RWPE1 (cell line): ENCODE data around the gene MTSS2.

Source experiments
- CTCF ChIA-PET: fragments of 350-600 bp; sonication (Branson Sonifier 250); formaldehyde crosslinking; extraction: SDS; loops from one replicate; lab custom pipeline; 2021; lab: Yijun Ruan, JAX
- POLR2A ChIA-PET: fragments of 400-600 bp; formaldehyde crosslinking; extraction: SDS; loops from one replicate; lab custom pipeline; 2020; ENCODE audit warnings: antibody characterized with exemption; ENCODE audit not compliant: low non-redundant PET; lab: Yijun Ruan, JAX
- DNase-seq: peaks from one replicate; pipeline ENCODE4 v3.0.0; 2012; ENCODE audit warnings: low spot score
- H3K27ac ChIP-seq: fragments of 450-650 bp; 2 replicates; pipeline ENCODE4 v1.5.1; 2017
- CTCF ChIP-seq: fragments of 450-650 bp; conservative IDR thresholded peaks from 2 replicates; pipeline ENCODE4 v1.5.1; 2017; ENCODE audit warnings: low read depth, mild to moderate bottlenecking

The MTSS2 gene

GRCh38 chr16:70660672-70661350 is 25.0 kb downstream of the MTSS2 start:
- no peak for TF ChIP-seq CTCF
- CTCF ChIA-PET = interaction anchor here (0.6 kb wide), 1 partner anchor 110 kb away, joined by 4 read pairs; no protein-coding TSS in a partner anchor
- H3K27ac ChIP-seq = peak overlapping the region; percentile 66
- peak; percentile 54 for DNase-seq
- POLR2A ChIA-PET = no interaction called here

GRCh38 chr16:70659953-70660671 is 25.7 kb downstream of the MTSS2 start:
- no peak for TF ChIP-seq CTCF
- ChIA-PET POLR2A (interaction anchor here (0.5 to 0.6 kb wide), 2 partner anchors 9 to 548 kb away, joined by 3 to 7 read pairs; no protein-coding TSS in a partner anchor), CTCF (interaction anchor here (0.6 kb wide), 1 partner anchor 111 kb away, joined by 4 read pairs; no protein-coding TSS in a partner anchor)
- DNase-seq = no peak
- peak overlapping the region; percentile 66 for H3K27ac ChIP-seq

- no peak for DNase-seq
- POLR2A ChIA-PET = interaction anchor here (0.5 to 0.6 kb wide), 2 partner anchors 8 to 547 kb away, joined by 3 to 7 read pairs; no protein-coding TSS in a partner anchor
- TF ChIP-seq CTCF = no peak
- CTCF ChIA-PET = no interaction called here
- H3K27ac ChIP-seq = peak overlapping the region; percentile 66; the same call in 1 of the 2 replicates
Measured at GRCh38 chr16:70659546-70659945, 26.3 kb downstream of the MTSS2 start.

DNA sequence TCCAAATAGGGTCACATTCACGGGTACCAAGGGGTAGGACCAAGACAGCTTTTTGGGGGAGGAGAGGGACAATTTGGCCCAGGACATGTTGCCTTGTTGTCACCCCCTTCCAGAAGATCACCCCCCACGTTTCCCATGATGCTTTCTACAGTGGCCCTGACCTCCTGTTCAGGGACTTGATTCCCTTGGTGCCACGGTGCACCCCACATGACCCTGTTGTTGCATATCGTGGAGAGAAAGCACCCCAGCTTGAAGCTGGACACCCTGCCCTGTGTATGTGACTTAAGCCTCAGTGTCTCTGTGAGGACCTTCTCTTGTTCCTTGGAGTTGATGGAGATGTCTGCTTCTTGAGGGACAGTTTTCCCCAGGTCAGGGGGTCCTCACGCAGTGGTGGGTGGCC is 26.9 kb downstream of the MTSS2 start:
- H3K27ac ChIP-seq = no peak overlapping the region
- POLR2A ChIA-PET = no interaction called here
- CTCF ChIA-PET = no interaction called here
- TF ChIP-seq CTCF = no peak
- no peak for DNase-seq

DNA sequence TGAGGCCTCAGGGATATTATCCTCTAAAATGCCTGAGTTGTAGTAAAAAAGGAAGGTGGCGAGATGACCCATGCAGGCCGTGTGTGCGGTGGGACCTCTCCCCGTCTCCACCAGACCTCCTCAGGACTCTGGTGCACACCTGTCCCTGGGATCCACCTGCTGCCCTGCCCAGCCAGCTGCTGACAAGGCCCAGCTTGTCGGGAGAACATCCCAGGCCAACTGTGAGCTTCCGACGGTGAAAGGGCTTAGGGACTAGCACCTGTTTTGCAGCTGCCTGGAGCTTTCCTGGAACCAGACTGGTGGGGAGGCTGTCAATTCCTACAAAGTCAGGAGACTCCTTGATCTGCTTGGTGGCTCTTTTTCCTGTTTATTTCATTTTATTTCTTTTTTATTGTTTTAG is 27.9 kb downstream of the MTSS2 start:
- no peak for TF ChIP-seq CTCF
- ChIA-PET POLR2A (no interaction called here), CTCF (no interaction called here)
- DNase-seq = no peak
- H3K27ac ChIP-seq = peak overlapping the region; percentile 20; the same call in 1 of the 2 replicates

DNA sequence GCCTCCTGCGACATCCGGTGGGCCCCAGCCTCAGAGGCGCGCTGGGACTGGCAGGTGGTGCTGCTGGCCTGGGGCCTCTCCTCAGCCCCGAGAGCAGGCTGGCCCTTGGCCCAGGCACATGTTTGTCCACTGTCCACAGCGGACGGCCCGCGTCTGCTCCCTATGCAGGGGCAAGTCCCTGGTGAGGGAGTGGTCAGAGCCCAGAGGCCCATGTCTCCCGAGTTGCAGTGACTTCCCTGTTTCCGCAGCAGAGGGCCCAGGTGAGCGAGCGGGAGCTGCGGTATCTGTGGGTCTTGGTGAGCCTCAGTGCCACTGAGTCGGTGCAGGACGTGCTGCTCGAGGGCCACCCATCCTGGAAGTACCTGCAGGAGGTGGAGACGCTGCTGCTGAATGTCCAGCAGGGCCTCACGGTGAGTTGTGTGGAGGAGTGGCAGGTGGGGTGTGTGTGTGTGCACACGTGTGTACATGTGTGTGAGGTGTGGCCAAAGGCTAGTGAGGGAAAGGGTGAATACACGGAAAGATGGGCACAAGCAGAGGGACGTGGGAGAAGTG is 29.1 kb downstream of the MTSS2 start:
- H3K27ac ChIP-seq = no peak overlapping the region
- POLR2A ChIA-PET = no interaction called here
- TF ChIP-seq CTCF = no peak
- DNase-seq = no peak
- CTCF ChIA-PET = interaction anchor here (0.7 kb wide), 1 partner anchor 114 kb away, joined by 3 read pairs; no protein-coding TSS in a partner anchor
